GM12892 (cell line): ENCODE results near the gene GAA.

ENCODE experiments used
- POLR2A ChIP-seq: IDR thresholded peaks from 2 replicates; pipeline ENCODE4 v1.6.1; 2011; ENCODE audit warnings: low read depth, low read length, control low read depth
- POLR2AphosphoS5 ChIP-seq: IDR thresholded peaks from 2 replicates; pipeline ENCODE4 v1.6.1; 2011; ENCODE audit warnings: low read depth, low read length, control low read depth
- TAF1 ChIP-seq: IDR thresholded peaks from 2 replicates; pipeline ENCODE4 v1.6.1; 2011; ENCODE audit warnings: low read depth, mild to moderate bottlenecking, control low read depth, low read length, borderline replicate concordance

- TF ChIP-seq POLR2AphosphoS5 (no peak), POLR2A (no peak), TAF1 (no peak)
Observed at GRCh38 chr17:80152081-80152702, 50.8 kb downstream of the GAA start.
